DOHH2 (cell line): ENCODE data around the gene TMCC1.

Experiments
- EZH2phosphoT487 ChIP-seq: fragments of 200-600 bp; sonication (generic); IDR thresholded peaks from 2 replicates; pipeline ENCODE4 v1.6.1; 2017; ENCODE audit warnings: borderline replicate concordance, mild to moderate bottlenecking, antibody characterized with exemption, low read length, moderate library complexity, mixed read lengths
- TF ChIP-seq, protein P1 (sequence below): fragments of 200-600 bp; sonication (generic); IDR thresholded peaks from one replicate; pipeline ENCODE4 v1.5.1; 2014; ENCODE audit warnings: antibody characterized with exemption, mild to moderate bottlenecking, low read depth, low read length; ENCODE audit not compliant: poor library complexity, severe bottlenecking

DNA sequence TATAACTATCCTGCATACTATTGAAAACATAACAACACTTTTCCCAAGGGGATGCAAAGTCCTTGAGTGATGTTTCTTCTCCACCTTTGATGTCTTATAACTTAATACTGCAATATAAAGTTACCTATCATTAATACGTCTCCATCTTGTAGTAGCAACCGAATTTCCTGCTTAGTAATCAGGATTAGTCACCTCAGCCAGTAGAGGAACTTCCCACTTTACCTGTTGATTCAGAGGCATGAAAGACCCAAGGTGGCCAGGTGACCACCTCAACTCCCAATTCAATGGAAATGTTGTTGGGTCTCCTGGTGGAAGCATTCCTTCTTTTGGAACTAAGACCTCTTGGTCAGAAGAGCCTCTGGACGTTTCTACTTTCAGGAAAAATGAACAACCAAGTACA is 3.5 kb upstream of the TMCC1 start:
- TF ChIP-seq, protein P1, sequence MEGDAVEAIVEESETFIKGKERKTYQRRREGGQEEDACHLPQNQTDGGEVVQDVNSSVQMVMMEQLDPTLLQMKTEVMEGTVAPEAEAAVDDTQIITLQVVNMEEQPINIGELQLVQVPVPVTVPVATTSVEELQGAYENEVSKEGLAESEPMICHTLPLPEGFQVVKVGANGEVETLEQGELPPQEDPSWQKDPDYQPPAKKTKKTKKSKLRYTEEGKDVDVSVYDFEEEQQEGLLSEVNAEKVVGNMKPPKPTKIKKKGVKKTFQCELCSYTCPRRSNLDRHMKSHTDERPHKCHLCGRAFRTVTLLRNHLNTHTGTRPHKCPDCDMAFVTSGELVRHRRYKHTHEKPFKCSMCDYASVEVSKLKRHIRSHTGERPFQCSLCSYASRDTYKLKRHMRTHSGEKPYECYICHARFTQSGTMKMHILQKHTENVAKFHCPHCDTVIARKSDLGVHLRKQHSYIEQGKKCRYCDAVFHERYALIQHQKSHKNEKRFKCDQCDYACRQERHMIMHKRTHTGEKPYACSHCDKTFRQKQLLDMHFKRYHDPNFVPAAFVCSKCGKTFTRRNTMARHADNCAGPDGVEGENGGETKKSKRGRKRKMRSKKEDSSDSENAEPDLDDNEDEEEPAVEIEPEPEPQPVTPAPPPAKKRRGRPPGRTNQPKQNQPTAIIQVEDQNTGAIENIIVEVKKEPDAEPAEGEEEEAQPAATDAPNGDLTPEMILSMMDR, result no peak
- TF ChIP-seq EZH2phosphoT487, result no peak
